ENCODE results near the gene PAFAH1B1. TPM values are rescaled to one million over a fixed set of nuclear protein-coding genes. Genes with fewer than 3 reads are reported as not detected.
"Not testable (repeated sequence)": the region's sequence is repeated elsewhere in the genome, so short reads cannot be mapped to it uniquely, and the experiment has no call there.

Gene PAFAH1B1
- 68.6 TPM for polyA plus RNA-seq (2013, experiment 1 of 2)
- polyA plus RNA-seq (2013, experiment 2 of 2): 68.2 TPM

DNA sequence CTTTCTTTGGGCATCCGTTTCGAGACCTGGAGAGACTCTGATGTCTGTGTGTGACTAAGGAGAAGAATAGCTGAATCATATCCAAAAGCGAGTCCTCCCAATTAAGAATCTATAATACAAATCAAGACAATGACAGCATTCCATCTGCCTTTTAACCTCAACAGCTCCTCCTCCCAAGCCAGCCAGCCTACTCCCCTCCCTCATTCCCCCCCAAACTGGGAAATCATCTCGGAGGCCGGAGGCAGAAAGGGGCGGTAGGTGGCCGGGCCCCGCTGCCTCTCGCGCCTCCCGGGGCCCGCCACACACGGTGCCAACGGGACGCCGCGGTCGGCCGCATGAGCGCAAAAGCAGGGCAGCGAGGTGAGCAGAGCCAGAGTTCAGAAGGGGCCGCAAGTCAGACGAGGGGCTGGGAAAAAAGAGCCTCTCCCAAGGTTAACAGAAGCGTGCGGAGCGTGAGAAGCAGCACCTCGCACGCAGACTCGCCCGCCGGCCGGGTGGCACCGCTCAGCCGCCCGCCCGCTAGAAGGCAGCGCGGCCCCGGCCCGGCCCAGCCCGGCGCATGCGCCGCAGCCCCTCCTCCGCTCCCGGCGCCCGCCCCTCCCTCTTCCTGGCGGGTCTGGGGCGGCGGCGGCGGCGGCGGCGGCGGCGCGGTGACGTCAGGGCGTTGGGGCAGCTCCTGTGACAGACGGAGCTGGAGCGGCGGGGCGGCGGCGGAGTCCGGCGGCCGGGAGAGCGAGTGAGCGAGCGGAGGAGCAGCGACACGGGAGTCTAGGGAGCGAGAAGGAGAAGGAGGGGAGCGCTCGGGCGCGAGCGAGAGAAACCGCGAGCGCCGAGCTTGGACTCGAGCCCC, at the start of gene PAFAH1B1:
Gene PAFAH1B1 (plus strand): TSS at position 684 of the 850 bp plus-strand sequence. CDS start 44,635 bp downstream, outside the sequence.
- 0% methylated on average over 46 of the region's 86 CpGs for WGBS
- Histone ChIP-seq H3K4me2 (ENCODE audit: low read length, poor library complexity, severe bottlenecking) (peak within 1 kb of the TSS; percentile 85), H2AFZ (ENCODE audit: low read depth, low read length) (peak within 1 kb of the TSS; percentile 95), H3K18ac (ENCODE audit: low read depth in 1 of 2, low read length in 2 of 2) (peak within 1 kb of the TSS; percentile 96 to 99), H2BK120ac (ENCODE audit: low read depth, low read length) (peak within 1 kb of the TSS; percentile 92), H3K9ac (ENCODE audit: low read length) (peak within 1 kb of the TSS; percentile 97), H3K9me3 (ENCODE audit: control insufficient read depth, low read length) (no peaks in the 10 kb centered on the region), H3K4me1 (ENCODE audit: control insufficient read depth, insufficient read depth, low read depth, low read length) (peaks cover 3% of the 10 kb centered on the region), H3K27me3 (ENCODE audit: control insufficient read depth in 1 of 2, insufficient read depth in 1 of 2, low read length in 2 of 2) (no peaks in the 10 kb centered on the region), H3K27ac (ENCODE audit: low read length, poor library complexity, severe bottlenecking) (peak within 1 kb of the TSS; percentile 94), H2AK5ac (ENCODE audit: low read length, severe bottlenecking) (peak within 1 kb of the TSS; percentile 51), H2BK5ac (ENCODE audit: low read depth, low read length, poor library complexity, severe bottlenecking) (peak within 1 kb of the TSS; percentile 93), H2BK12ac (ENCODE audit: low read length in 2 of 2) (peak within 1 kb of the TSS; percentile 42 to 83), H3K4ac (ENCODE audit: low read depth in 1 of 2, low read length in 2 of 2) (peak within 1 kb of the TSS; percentile 90 to 92), H3K4me3 (ENCODE audit: insufficient read depth in 1 of 2, low read depth in 1 of 2, low read length in 2 of 2) (peak within 1 kb of the TSS; percentile 78 to 99), H3K79me1 (replicated peaks; ENCODE audit: low read length, poor library complexity, severe bottlenecking) (no peaks in the 10 kb centered on the region), H3K14ac (ENCODE audit: low read length in 2 of 2) (peak within 1 kb of the TSS; percentile 86 to 100), H3K36me3 (ENCODE audit: control insufficient read depth in 1 of 2, insufficient read depth in 2 of 2, low read depth in 1 of 2, low read length in 2 of 2) (no peaks in the 10 kb centered on the region), H2BK15ac (ENCODE audit: low read depth, poor library complexity, severe bottlenecking) (peak within 1 kb of the TSS; percentile 68), H3K23ac (ENCODE audit: low read length in 2 of 2) (peak within 1 kb of the TSS in 1 of 2 experiments; percentile 42), H4K91ac (ENCODE audit: low read length) (peak within 1 kb of the TSS; percentile 91), H4K8ac (ENCODE audit: low read length) (peak within 1 kb of the TSS; percentile 91)
- DNase-seq: peak; percentile 89

DNA sequence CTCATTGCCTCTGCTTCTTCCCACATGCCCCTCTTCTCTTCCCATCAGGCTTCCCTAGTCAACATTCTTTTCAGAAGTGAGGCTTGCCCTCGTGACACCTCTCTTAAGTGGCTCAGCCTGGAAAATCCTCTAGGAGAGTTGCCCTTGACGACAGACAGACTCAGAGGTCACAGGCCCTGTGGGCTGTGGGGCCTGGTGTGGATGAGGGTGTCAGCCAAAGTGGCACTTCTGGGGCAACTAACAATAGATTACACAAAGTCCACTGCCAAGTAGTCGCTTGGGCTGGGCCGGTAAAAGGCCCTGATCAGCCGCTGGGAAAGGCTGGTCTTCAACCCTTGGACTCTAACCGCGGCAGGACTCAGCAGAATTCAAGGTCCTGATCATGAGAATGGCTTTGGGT, 48.1 kb upstream of the PAFAH1B1 start:
- Histone ChIP-seq H3K79me1 (replicated peaks; ENCODE audit: low read length, poor library complexity, severe bottlenecking) (no peaks in the 10 kb centered on the region), H2BK15ac (ENCODE audit: low read depth, poor library complexity, severe bottlenecking) (peak overlapping the region; percentile 48), H3K14ac (ENCODE audit: low read length in 2 of 2) (no peak overlapping the region), H3K27me3 (ENCODE audit: control insufficient read depth in 1 of 2, insufficient read depth in 1 of 2, low read length in 2 of 2) (peaks cover 1 to 10% of the 10 kb centered on the region in 2 experiments), H2BK12ac (ENCODE audit: low read length in 2 of 2) (no peak overlapping the region), H2AK5ac (ENCODE audit: low read length, severe bottlenecking) (no peak overlapping the region), H2BK120ac (ENCODE audit: low read depth, low read length) (no peak overlapping the region), H3K4ac (ENCODE audit: low read depth in 1 of 2, low read length in 2 of 2) (no peak overlapping the region), H3K4me2 (ENCODE audit: low read length, poor library complexity, severe bottlenecking) (no peak overlapping the region), H2AFZ (ENCODE audit: low read depth, low read length) (no peak overlapping the region), H3K4me1 (ENCODE audit: control insufficient read depth, insufficient read depth, low read depth, low read length) (no peaks in the 10 kb centered on the region), H2BK5ac (ENCODE audit: low read depth, low read length, poor library complexity, severe bottlenecking) (no peak overlapping the region), H4K8ac (ENCODE audit: low read length) (no peak overlapping the region), H3K4me3 (ENCODE audit: insufficient read depth in 1 of 2, low read depth in 1 of 2, low read length in 2 of 2) (no peak overlapping the region), H3K18ac (ENCODE audit: low read depth in 1 of 2, low read length in 2 of 2) (no peak overlapping the region), H3K9ac (ENCODE audit: low read length) (no peak overlapping the region), H3K36me3 (ENCODE audit: control insufficient read depth in 1 of 2, insufficient read depth in 2 of 2, low read depth in 1 of 2, low read length in 2 of 2) (no peaks in the 10 kb centered on the region), H3K27ac (ENCODE audit: low read length, poor library complexity, severe bottlenecking) (no peak overlapping the region), H3K23ac (ENCODE audit: low read length in 2 of 2) (no peak overlapping the region), H4K91ac (ENCODE audit: low read length) (no peak overlapping the region), H3K9me3 (ENCODE audit: control insufficient read depth, low read length) (no peaks in the 10 kb centered on the region)
- WGBS: 63% methylated on average over 7 of the region's 7 CpGs
- DNase-seq: peak; percentile 54

DNA sequence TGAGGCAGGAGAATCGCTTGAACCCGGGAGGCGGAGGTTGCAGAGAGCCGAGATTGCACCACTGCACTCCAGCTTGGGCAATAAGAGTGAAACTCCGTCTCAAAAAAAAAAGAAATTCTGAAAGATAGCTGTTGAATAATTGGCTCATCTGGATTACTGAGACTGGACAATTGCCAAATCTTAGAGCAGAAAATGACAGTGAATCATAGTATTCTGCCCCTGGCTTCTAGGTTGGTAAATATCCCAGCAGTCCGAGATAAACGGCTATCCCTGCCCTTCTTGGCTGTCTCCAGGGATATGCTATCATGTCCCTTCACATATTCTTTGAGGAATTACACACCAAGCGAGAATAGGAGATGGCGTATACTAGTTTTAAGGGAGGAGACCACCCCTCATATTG, 46.3 kb upstream of the PAFAH1B1 start:
- H3K4me1 ChIP-seq (ENCODE audit: control insufficient read depth, insufficient read depth, low read depth, low read length): peaks cover 2% of the 10 kb centered on the region
- H2BK120ac ChIP-seq (ENCODE audit: low read depth, low read length): no peak overlapping the region
- H2BK15ac ChIP-seq (ENCODE audit: low read depth, poor library complexity, severe bottlenecking): no peak overlapping the region
- no peak overlapping the region for H3K4ac ChIP-seq (ENCODE audit: low read depth in 1 of 2, low read length in 2 of 2)
- H3K14ac ChIP-seq (ENCODE audit: low read length in 2 of 2): no peak overlapping the region
- WGBS: 90% methylated on average over 9 of the region's 9 CpGs
- H4K8ac ChIP-seq (ENCODE audit: low read length): no peak overlapping the region
- DNase-seq: no peak
- no peak overlapping the region for H2BK12ac ChIP-seq (ENCODE audit: low read length in 2 of 2)
- H3K79me1 ChIP-seq (replicated peaks; ENCODE audit: low read length, poor library complexity, severe bottlenecking): no peaks in the 10 kb centered on the region
- H3K9ac ChIP-seq (ENCODE audit: low read length): no peak overlapping the region
- H3K27ac ChIP-seq (ENCODE audit: low read length, poor library complexity, severe bottlenecking): no peak overlapping the region
- no peak overlapping the region for H2AK5ac ChIP-seq (ENCODE audit: low read length, severe bottlenecking)
- H3K4me3 ChIP-seq (ENCODE audit: insufficient read depth in 1 of 2, low read depth in 1 of 2, low read length in 2 of 2): no peak overlapping the region
- H3K9me3 ChIP-seq (ENCODE audit: control insufficient read depth, low read length): no peaks in the 10 kb centered on the region
- no peak overlapping the region for H2AFZ ChIP-seq (ENCODE audit: low read depth, low read length)
- no peak overlapping the region for H2BK5ac ChIP-seq (ENCODE audit: low read depth, low read length, poor library complexity, severe bottlenecking)
- H3K4me2 ChIP-seq (ENCODE audit: low read length, poor library complexity, severe bottlenecking): no peak overlapping the region
- no peak overlapping the region for H3K18ac ChIP-seq (ENCODE audit: low read depth in 1 of 2, low read length in 2 of 2)
- H3K36me3 ChIP-seq (ENCODE audit: control insufficient read depth in 1 of 2, insufficient read depth in 2 of 2, low read depth in 1 of 2, low read length in 2 of 2): no peaks in the 10 kb centered on the region
- H4K91ac ChIP-seq (ENCODE audit: low read length): no peak overlapping the region
- peaks cover 4 to 21% of the 10 kb centered on the region in 2 experiments for H3K27me3 ChIP-seq (ENCODE audit: control insufficient read depth in 1 of 2, insufficient read depth in 1 of 2, low read length in 2 of 2)
- no peak overlapping the region for H3K23ac ChIP-seq (ENCODE audit: low read length in 2 of 2)

GRCh38 chr17:2548026-2548425, 45.4 kb upstream of the PAFAH1B1 start:
- H2AK5ac ChIP-seq (ENCODE audit: low read length, severe bottlenecking); H3K4me3 ChIP-seq (ENCODE audit: insufficient read depth in 1 of 2, low read depth in 1 of 2, low read length in 2 of 2); H3K9me3 ChIP-seq (ENCODE audit: control insufficient read depth, low read length); H2BK120ac ChIP-seq (ENCODE audit: low read depth, low read length); H3K9ac ChIP-seq (ENCODE audit: low read length); H3K18ac ChIP-seq (ENCODE audit: low read depth in 1 of 2, low read length in 2 of 2); H3K27ac ChIP-seq (ENCODE audit: low read length, poor library complexity, severe bottlenecking); H2BK15ac ChIP-seq (ENCODE audit: low read depth, poor library complexity, severe bottlenecking); DNase-seq; H3K4ac ChIP-seq (ENCODE audit: low read depth in 1 of 2, low read length in 2 of 2); H2BK5ac ChIP-seq (ENCODE audit: low read depth, low read length, poor library complexity, severe bottlenecking); H3K4me2 ChIP-seq (ENCODE audit: low read length, poor library complexity, severe bottlenecking); H2AFZ ChIP-seq (ENCODE audit: low read depth, low read length); H3K14ac ChIP-seq (ENCODE audit: low read length in 2 of 2); H4K91ac ChIP-seq (ENCODE audit: low read length); H3K36me3 ChIP-seq (ENCODE audit: control insufficient read depth in 1 of 2, insufficient read depth in 2 of 2, low read depth in 1 of 2, low read length in 2 of 2); H4K8ac ChIP-seq (ENCODE audit: low read length); H3K79me1 ChIP-seq (replicated peaks; ENCODE audit: low read length, poor library complexity, severe bottlenecking); H3K23ac ChIP-seq (ENCODE audit: low read length in 2 of 2); H3K4me1 ChIP-seq (ENCODE audit: control insufficient read depth, insufficient read depth, low read depth, low read length); H2BK12ac ChIP-seq (ENCODE audit: low read length in 2 of 2): not testable (repeated sequence)
- H3K27me3 ChIP-seq (ENCODE audit: control insufficient read depth in 1 of 2, insufficient read depth in 1 of 2, low read length in 2 of 2): peaks cover 4 to 28% of the 10 kb centered on the region in 2 experiments
- 81% methylated on average over 9 of the region's 9 CpGs for WGBS

All from mesenchymal stem cell (in vitro differentiated cells and primary cell).